ENCODE data around the gene WDR86. TPM values are rescaled to one million over a fixed set of nuclear protein-coding genes. Genes with fewer than 3 reads are reported as not detected.

WDR86 gene
- total and polyA plus RNA-seq, 4 donors: 0.18 to 4.4 (median 2.8) TPM; not detected in 1

- H3K4me1 ChIP-seq (ENCODE audit: control insufficient read depth in 1 of 2, insufficient read depth in 2 of 2, low read length in 2 of 2): no peaks in the 10 kb centered on the region
- no peaks in the 10 kb centered on the region for H3K36me3 ChIP-seq (ENCODE audit: control insufficient read depth in 1 of 2, insufficient read depth in 2 of 2, low read length in 1 of 2)
- peak overlapping the region in 1 of 2 donors; percentile 23 for H3K27ac ChIP-seq (ENCODE audit: low read depth in 1 of 2, low read length in 2 of 2)
- WGBS, 2 donors: 59 to 65% methylated on average over 15 to 16 of the region's 16 CpGs
- H3K27me3 ChIP-seq (ENCODE audit: control insufficient read depth in 1 of 2, insufficient read depth in 2 of 2, low read length in 1 of 2): no peaks in the 10 kb centered on the region
- peak in 1 of 2 donors; percentile 33 for DNase-seq
- intact Hi-C loops (cut with DNase I): loop anchor here in 1 of 2 donors (5.0 kb wide), 1 partner anchor 36 kb away; no protein-coding TSS in a partner anchor
- no peak for ATAC-seq (ENCODE audit: low FRiP score)
- H3K4me3 ChIP-seq (ENCODE audit: low read length in 2 of 2): no peak overlapping the region
- H3K9me3 ChIP-seq (ENCODE audit: control insufficient read depth, low read length): no peaks in the 10 kb centered on the region
Observed at GRCh38 chr7:151386301-151387160, 23.3 kb downstream of the WDR86 start.

- Histone ChIP-seq H3K4me3 (ENCODE audit: low read length in 2 of 2) (no peak overlapping the region), H3K4me1 (ENCODE audit: control insufficient read depth in 1 of 2, insufficient read depth in 2 of 2, low read length in 2 of 2) (no peaks in the 10 kb centered on the region), H3K27ac (ENCODE audit: low read depth in 1 of 2, low read length in 2 of 2) (peak overlapping the region in 1 of 2 donors; percentile 23), H3K27me3 (ENCODE audit: control insufficient read depth in 1 of 2, insufficient read depth in 2 of 2, low read length in 1 of 2) (no peaks in the 10 kb centered on the region), H3K9me3 (ENCODE audit: control insufficient read depth, low read length) (no peaks in the 10 kb centered on the region), H3K36me3 (ENCODE audit: control insufficient read depth in 1 of 2, insufficient read depth in 2 of 2, low read length in 1 of 2) (no peaks in the 10 kb centered on the region)
- intact Hi-C loops (cut with DNase I): loop anchor here in 1 of 2 donors (5.0 kb wide), 1 partner anchor 37 kb away; no protein-coding TSS in a partner anchor
- peak; percentile 4 for ATAC-seq (ENCODE audit: low FRiP score)
- DNase-seq: peak in 1 of 2 donors; percentile 42
- 29 to 43% methylated on average over 26 of the region's 26 CpGs for WGBS, 2 donors
Observed at GRCh38 chr7:151385626-151386300, 24.1 kb downstream of the WDR86 start.

DNA sequence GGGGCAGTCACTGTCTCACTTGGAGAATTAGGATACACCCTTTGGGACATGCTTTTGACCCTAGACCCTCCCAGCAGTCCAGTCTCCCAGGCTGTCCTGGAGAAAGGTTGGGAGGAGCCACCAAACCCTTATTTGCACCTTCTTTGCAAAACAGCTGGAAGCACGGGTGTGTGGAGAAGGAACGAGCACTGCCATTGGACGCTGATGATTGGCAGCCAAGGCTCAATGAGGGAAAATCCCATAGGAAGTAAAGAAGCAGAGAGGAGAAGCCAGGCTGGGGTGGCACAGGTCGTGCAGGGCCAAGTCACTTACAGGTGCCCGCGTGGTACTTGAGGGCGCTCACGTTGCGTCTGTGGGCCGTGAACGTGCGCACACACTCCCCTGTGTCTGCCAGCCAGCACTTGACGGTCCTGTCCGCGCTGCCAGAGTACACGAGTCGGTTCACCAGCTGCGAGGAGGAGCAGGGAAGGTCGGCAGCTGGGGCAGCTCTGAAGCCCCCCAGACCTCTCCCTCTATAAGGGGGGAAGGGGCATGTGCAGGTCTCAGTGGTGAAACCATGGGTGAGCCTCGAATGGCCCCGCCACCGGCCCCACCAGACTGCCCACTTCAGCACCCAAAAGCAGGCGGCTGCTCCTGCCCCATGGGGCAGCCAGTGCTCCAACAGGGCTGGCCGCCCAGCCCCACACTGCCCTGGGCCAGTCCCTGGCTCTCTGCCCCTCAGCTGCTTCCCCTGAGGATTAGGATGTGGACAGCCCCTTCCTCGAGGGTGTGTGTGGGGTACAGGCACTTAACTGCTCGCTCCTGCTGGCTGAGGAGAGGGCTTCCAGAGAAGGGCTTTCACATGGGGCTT, 24.8 kb downstream of the WDR86 start:
- WGBS, 2 donors: 53 to 56% methylated on average over 25 to 26 of the region's 26 CpGs
- H3K27ac ChIP-seq (ENCODE audit: low read depth in 1 of 2, low read length in 2 of 2): peak overlapping the region in 1 of 2 donors; percentile 15
- DNase-seq: no peak
- no peaks in the 10 kb centered on the region for H3K27me3 ChIP-seq (ENCODE audit: control insufficient read depth in 1 of 2, insufficient read depth in 2 of 2, low read length in 1 of 2)
- peak; percentile 10 for ATAC-seq (ENCODE audit: low FRiP score)
- no peaks in the 10 kb centered on the region for H3K36me3 ChIP-seq (ENCODE audit: control insufficient read depth in 1 of 2, insufficient read depth in 2 of 2, low read length in 1 of 2)
- H3K9me3 ChIP-seq (ENCODE audit: control insufficient read depth, low read length): no peaks in the 10 kb centered on the region
- no peaks in the 10 kb centered on the region for H3K4me1 ChIP-seq (ENCODE audit: control insufficient read depth in 1 of 2, insufficient read depth in 2 of 2, low read length in 2 of 2)
- no peak overlapping the region for H3K4me3 ChIP-seq (ENCODE audit: low read length in 2 of 2)
- intact Hi-C loops (cut with DNase I): loop anchor here in 1 of 2 donors (5.0 kb wide), 1 partner anchor 37 kb away; no protein-coding TSS in a partner anchor

DNA sequence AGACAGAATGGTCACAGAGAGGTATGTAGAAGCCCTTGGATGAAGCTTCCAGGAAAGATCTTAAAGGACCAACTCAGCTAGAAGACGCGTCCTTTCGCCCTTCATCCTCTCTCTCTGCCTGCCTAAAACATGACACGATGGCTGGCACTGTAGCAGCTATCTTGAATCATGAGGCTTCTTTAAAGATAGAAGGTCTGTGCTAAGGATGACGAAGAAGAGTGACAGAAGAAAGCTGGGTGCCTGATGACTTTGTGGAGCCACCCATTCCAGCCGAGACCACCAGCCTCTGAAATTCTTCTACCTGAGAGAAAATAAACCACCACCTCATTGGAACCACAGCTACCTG, 25.5 kb downstream of the WDR86 start:
- H3K9me3 ChIP-seq (ENCODE audit: control insufficient read depth, low read length): no peaks in the 10 kb centered on the region
- no peaks in the 10 kb centered on the region for H3K36me3 ChIP-seq (ENCODE audit: control insufficient read depth in 1 of 2, insufficient read depth in 2 of 2, low read length in 1 of 2)
- no peak overlapping the region for H3K4me3 ChIP-seq (ENCODE audit: low read length in 2 of 2)
- 81 to 98% methylated on average over 6 of the region's 6 CpGs for WGBS, 2 donors
- H3K4me1 ChIP-seq (ENCODE audit: control insufficient read depth in 1 of 2, insufficient read depth in 2 of 2, low read length in 2 of 2): no peaks in the 10 kb centered on the region
- ATAC-seq (ENCODE audit: low FRiP score): no peak
- H3K27me3 ChIP-seq (ENCODE audit: control insufficient read depth in 1 of 2, insufficient read depth in 2 of 2, low read length in 1 of 2): no peaks in the 10 kb centered on the region
- no peak overlapping the region for H3K27ac ChIP-seq (ENCODE audit: low read depth in 1 of 2, low read length in 2 of 2)
- DNase-seq: no peak
- intact Hi-C loops (cut with DNase I): no loop called here

DNA sequence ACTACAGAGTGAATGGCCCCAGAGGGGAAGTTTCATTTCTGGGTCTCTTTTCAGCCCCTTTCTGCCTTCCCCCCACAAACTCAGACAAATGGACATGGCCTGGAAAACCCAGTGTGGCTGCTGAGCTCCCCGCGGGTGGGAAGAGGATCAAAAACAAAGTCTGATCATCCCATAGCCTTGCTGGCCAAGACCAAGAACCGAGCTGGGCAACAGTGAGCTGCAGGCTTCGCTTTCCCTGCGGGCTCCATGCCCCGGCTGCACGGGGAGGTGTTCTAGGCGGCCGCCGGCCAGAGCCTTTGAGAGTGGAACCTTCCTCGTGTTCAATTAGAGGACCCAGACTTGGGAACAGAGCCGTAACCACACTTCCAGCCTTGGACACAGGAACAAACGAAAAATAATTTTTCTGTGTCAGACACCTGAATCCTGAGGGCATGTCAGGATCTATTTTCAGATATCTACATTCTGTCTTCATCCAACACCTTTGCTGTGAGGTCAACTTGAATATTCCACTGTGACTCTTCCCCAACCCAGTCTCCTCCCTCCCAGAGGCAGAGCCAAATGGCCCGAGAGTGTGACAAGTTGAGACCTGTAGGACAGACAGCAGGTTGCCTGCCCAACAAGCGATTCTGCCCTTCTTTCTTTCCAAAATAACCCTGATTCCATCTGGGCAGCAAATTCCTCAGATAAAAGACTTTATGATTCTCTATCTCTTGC, 26.0 kb downstream of the WDR86 start:
- no peaks in the 10 kb centered on the region for H3K9me3 ChIP-seq (ENCODE audit: control insufficient read depth, low read length)
- no peak overlapping the region for H3K27ac ChIP-seq (ENCODE audit: low read depth in 1 of 2, low read length in 2 of 2)
- H3K27me3 ChIP-seq (ENCODE audit: control insufficient read depth in 1 of 2, insufficient read depth in 2 of 2, low read length in 1 of 2): no peaks in the 10 kb centered on the region
- no peaks in the 10 kb centered on the region for H3K4me1 ChIP-seq (ENCODE audit: control insufficient read depth in 1 of 2, insufficient read depth in 2 of 2, low read length in 2 of 2)
- H3K4me3 ChIP-seq (ENCODE audit: low read length in 2 of 2): no peak overlapping the region
- 94% methylated on average over 15 of the region's 15 CpGs for WGBS, 2 donors
- DNase-seq: no peak
- no peaks in the 10 kb centered on the region for H3K36me3 ChIP-seq (ENCODE audit: control insufficient read depth in 1 of 2, insufficient read depth in 2 of 2, low read length in 1 of 2)
- ATAC-seq (ENCODE audit: low FRiP score): no peak
- intact Hi-C loops (cut with DNase I): no loop called here

DNA sequence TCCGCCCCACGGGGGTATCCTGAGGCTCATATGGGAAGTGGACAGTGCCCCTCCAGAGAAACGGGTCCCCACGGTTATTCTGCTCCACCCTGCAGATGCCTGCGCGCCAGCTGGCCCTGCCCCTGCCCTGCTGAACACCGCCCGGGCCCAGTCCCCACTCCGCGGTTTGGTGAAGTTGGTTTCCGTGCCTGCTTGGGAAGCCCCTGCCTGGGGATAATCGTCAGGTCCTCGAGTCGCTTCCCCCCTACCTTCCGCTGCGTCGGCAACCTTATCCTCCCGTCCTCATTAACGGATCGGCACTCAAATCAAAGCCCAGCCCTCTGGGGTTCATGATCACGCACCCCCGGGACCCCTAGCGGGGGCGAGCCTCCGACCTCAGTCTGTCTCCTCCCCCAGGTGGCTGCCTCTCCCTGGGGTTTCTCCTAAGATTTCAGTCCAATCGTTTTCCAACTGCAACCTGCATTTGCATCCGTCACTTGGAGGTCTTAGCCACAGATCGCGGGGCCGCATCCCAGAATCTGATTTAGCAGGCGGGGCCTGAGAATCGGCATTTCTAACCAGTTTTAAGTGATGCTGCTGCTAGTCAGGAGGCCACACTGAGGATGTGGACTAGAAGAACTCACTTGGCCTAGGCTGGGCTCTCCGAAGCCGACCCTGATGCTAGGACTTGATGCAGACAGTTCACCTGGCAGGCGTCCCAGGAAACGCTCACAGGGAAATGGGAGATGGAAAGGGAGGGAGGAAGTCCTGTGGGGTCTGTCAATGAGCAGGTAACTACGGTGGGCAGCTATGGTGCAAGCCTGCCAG, 27.6 kb downstream of the WDR86 start:
- intact Hi-C loops (cut with DNase I): no loop called here
- Histone ChIP-seq H3K4me1 (ENCODE audit: control insufficient read depth in 1 of 2, insufficient read depth in 2 of 2, low read length in 2 of 2) (no peaks in the 10 kb centered on the region), H3K9me3 (ENCODE audit: control insufficient read depth, low read length) (no peaks in the 10 kb centered on the region), H3K27ac (ENCODE audit: low read depth in 1 of 2, low read length in 2 of 2) (no peak overlapping the region), H3K4me3 (ENCODE audit: low read length in 2 of 2) (no peak overlapping the region), H3K36me3 (ENCODE audit: control insufficient read depth in 1 of 2, insufficient read depth in 2 of 2, low read length in 1 of 2) (peaks cover 0 to 1% of the 10 kb centered on the region in 2 donors), H3K27me3 (ENCODE audit: control insufficient read depth in 1 of 2, insufficient read depth in 2 of 2, low read length in 1 of 2) (no peaks in the 10 kb centered on the region)
- ATAC-seq (ENCODE audit: low FRiP score): no peak
- 61 to 78% methylated on average over 37 of the region's 37 CpGs for WGBS, 2 donors
- no peak for DNase-seq

DNA sequence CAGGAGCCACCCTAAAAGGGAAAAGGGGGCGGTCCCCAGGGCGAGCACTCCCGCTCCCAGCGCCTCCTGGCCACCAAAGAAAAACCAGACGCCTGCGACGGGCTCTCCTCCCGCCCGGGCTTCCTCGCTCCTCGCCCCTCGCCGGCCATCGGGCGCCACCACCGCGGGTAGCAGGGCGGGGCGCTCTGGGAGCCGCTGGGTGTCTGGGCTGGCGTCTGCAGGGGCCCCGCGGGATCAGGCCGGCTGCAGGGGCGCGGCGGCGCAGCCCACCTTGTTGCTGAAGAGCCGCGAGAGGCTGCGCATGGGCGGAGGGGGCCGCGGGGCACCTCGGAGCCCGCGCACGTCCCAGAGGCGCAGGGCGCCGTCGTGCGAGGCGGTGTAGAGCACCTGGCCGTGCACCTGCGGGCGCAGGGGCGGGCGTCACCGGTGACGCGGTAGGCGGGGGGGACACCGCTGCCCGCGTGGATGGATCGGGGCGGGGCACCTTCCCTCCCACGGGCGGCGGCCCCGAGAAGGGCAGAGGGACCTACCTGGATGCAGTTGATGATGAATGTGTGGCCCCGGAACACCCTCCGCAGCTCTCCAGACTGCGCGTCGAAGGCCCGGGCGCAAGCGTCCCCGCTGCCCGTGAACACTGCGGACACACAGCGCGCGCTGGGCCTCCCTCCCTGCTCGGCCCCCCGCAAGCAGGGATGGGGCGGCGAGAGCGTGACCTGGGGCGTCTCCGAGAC, 28.3 kb downstream of the WDR86 start:
- H3K27ac ChIP-seq (ENCODE audit: low read depth in 1 of 2, low read length in 2 of 2): no peak overlapping the region

More for the DNA sequence above, 28.3 kb downstream of the WDR86 start:
- Histone ChIP-seq H3K36me3 (ENCODE audit: control insufficient read depth in 1 of 2, insufficient read depth in 2 of 2, low read length in 1 of 2) (peaks cover 0 to 1% of the 10 kb centered on the region in 2 donors), H3K27me3 (ENCODE audit: control insufficient read depth in 1 of 2, insufficient read depth in 2 of 2, low read length in 1 of 2) (no peaks in the 10 kb centered on the region), H3K9me3 (ENCODE audit: control insufficient read depth, low read length) (no peaks in the 10 kb centered on the region), H3K4me1 (ENCODE audit: control insufficient read depth in 1 of 2, insufficient read depth in 2 of 2, low read length in 2 of 2) (no peaks in the 10 kb centered on the region), H3K4me3 (ENCODE audit: low read length in 2 of 2) (no peak overlapping the region)
- DNase-seq (no peak), ATAC-seq (ENCODE audit: low FRiP score) (peak; percentile 49)
- 17 to 27% methylated on average over 70 to 83 of the region's 83 CpGs for WGBS, 2 donors
- intact Hi-C loops (cut with DNase I): no loop called here

All from aorta (tissue), 5 donors.